Measurements from ENCODE around the gene TMEM170B. TPM values are rescaled to one million over a fixed set of nuclear protein-coding genes. Genes with fewer than 3 reads are reported as not detected.

TMEM170B gene
- total and polyA plus RNA-seq, 9 of the 15 experiments (the other 6 are each of a cell fraction or from before 2014, with no cell fraction given): 0.03 to 0.11 (median 0.07) TPM

GRCh38 chr6:11535801-11536230, 1.7 kb upstream of the TMEM170B start:
- ChIA-PET CTCF (ENCODE audit: low intra/inter-chr PET ratio) (no interaction called here), POLR2A (no interaction called here)
- no peak overlapping the region for H3K4me2 ChIP-seq (ENCODE audit: insufficient read depth, low read length)
- H3K9me3 ChIP-seq (replicated peaks; ENCODE audit: control insufficient read depth, insufficient read depth, low read depth, low read length): no peaks in the 10 kb centered on the region
- in situ Hi-C loops (cut with MboI): no loop called here
- ATAC-seq (no peak), DNase-seq (ENCODE audit: extremely low read depth in 1 of 4, low spot score in 3 of 4) (no peak), FAIRE-seq (no peak)
- H3K4me3 ChIP-seq: no peak overlapping the region
- no peaks in the 10 kb centered on the region for H3K36me3 ChIP-seq (ENCODE audit: control insufficient read depth, insufficient read depth, low read length)
- H2AFZ ChIP-seq (ENCODE audit: low read depth, low read length): no peak overlapping the region
- intact Hi-C loops (cut with micrococcal nuclease): no loop called here
- H3K79me2 ChIP-seq (ENCODE audit: control insufficient read depth, insufficient read depth, low read length): no peaks in the 10 kb centered on the region
- H4K20me1 ChIP-seq (replicated peaks; ENCODE audit: control insufficient read depth, insufficient read depth, low read length): no peaks in the 10 kb centered on the region
- no peak overlapping the region for H3K27ac ChIP-seq (ENCODE audit: extremely low read depth, low read depth, low read length)
- no TSS peak for BruUV-seq (replicated peaks)
- no peaks in the 10 kb centered on the region for H3K9me1 ChIP-seq (ENCODE audit: control insufficient read depth, insufficient read depth, low read length)
- H3K9ac ChIP-seq (ENCODE audit: insufficient read depth in 1 of 2, low read depth in 2 of 2, low read length in 2 of 2): no peak overlapping the region
- peaks cover 0 to 20% of the 10 kb centered on the region in 2 experiments; a peak in 3 of 5 replicates for H3K4me1 ChIP-seq (replicated peaks in 1 of 2; ENCODE audit: control insufficient read depth in 2 of 2, insufficient read depth in 2 of 2, low read length in 2 of 2)
- 0% methylated on average over 2 of the region's 2 CpGs for WGBS (ENCODE audit: insufficient coverage, low coverage, missing lambda C conversion rate)
- H3K27me3 ChIP-seq (ENCODE audit: control insufficient read depth in 2 of 2, insufficient read depth in 2 of 2, low read length in 2 of 2): peaks cover 8 to 13% of the 10 kb centered on the region in 2 experiments
- TF ChIP-seq MAX (CRISPR knock-in tag; IDR thresholded peaks at IDR 0.05) (no peak), FOSL1 (tag; conservative IDR thresholded peaks at IDR 0.05) (peak; percentile 50), LARP7 (IDR thresholded peaks at IDR 0.05) (no peak), TEAD1 (CRISPR knock-in tag; IDR thresholded peaks at IDR 0.05) (peak in 1 of 2 experiments; percentile 52; a peak in 1 of 4 replicates), GTF2A2 (tag; IDR thresholded peaks at IDR 0.05) (no peak), EHMT2 (IDR thresholded peaks at IDR 0.05) (peak; percentile 88), TEAD4 (IDR thresholded peaks at IDR 0.05; ENCODE audit: low read length) (peak; percentile 73), TEAD4 (CRISPR knock-in tag; IDR thresholded peaks at IDR 0.05; ENCODE audit: borderline replicate concordance) (no peak), ZNF212 (CRISPR knock-in tag; IDR thresholded peaks at IDR 0.05) (no peak), TEAD2 (tag; IDR thresholded peaks at IDR 0.05) (0 out of 2 replicates have a peak, but pooled peaks have one; percentile 16), MIER1 (IDR thresholded peaks at IDR 0.05; ENCODE audit: low read depth) (peak; percentile 82), JUND (IDR thresholded peaks at IDR 0.05; ENCODE audit: borderline replicate concordance, low read depth, low read length) (peak; percentile 81), JUND (tag; IDR thresholded peaks at IDR 0.05; ENCODE audit: borderline replicate concordance, low read depth, low read length) (peak; percentile 88; the same call in 2 of the 3 replicates), MCM7 (IDR thresholded peaks at IDR 0.05) (no peak), BHLHE40 (IDR thresholded peaks at IDR 0.05; ENCODE audit: low read length) (peak; percentile 15; the same call in 1 of the 2 replicates), ZNF354B (CRISPR knock-in tag; IDR thresholded peaks at IDR 0.05) (no peak), CREBBP (IDR thresholded peaks at IDR 0.05; ENCODE audit: low read depth, low read length) (no peak), AFF1 (IDR thresholded peaks at IDR 0.05; ENCODE audit: low read depth in 1 of 2, partially characterized antibody in 2 of 2) (peak in 1 of 2 experiments; percentile 36), ZNF586 (CRISPR knock-in tag; conservative IDR thresholded peaks at IDR 0.05) (no peak)

Data from K562 (cell line).